ENCODE results near the gene TRIM28.
A peak's percentile ranks its signal among the peaks of the same experiment; 100 is the strongest.
"Not testable (repeated sequence)": the region's sequence is repeated elsewhere in the genome, so short reads cannot be mapped to it uniquely, and the experiment has no call there.

TRIM28 gene

DNA sequence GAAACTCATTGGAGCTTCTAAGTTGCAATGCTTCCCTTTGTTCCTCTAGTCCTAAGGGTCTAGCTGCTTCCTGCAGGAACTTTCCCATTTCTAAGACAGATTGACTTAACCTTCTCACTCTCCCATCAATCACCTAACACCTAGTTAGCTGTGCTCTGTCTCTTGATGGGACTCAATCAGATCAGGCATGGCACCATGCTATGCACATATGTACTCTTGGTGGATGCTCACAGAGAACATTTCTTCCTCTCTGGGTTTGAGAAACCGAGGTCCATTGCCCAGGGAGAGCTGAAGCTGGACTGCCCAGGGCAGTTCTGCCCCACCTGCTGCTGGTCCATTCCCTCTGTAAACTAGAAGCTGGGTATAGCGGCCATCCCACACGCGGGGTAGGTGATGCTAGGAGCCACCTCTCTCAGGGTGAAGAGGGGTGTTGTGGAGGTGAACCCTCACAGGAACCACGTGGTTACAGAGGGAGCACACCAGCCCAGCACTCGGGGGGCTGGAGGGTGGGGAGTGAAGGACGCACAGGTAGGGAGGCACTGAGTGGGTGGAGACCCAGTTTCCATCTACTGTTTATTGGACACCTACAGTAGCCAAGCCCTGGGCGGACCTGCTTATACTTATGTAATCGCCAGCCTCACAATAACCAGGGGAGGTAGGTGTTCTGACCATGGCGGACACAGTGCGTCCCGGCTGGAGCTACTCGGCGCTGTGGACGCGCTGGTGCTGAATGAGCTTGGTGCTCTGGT is 17.7 kb downstream of the TRIM28 start:
- DNase-seq (ENCODE audit: low spot score), result no peak

DNA sequence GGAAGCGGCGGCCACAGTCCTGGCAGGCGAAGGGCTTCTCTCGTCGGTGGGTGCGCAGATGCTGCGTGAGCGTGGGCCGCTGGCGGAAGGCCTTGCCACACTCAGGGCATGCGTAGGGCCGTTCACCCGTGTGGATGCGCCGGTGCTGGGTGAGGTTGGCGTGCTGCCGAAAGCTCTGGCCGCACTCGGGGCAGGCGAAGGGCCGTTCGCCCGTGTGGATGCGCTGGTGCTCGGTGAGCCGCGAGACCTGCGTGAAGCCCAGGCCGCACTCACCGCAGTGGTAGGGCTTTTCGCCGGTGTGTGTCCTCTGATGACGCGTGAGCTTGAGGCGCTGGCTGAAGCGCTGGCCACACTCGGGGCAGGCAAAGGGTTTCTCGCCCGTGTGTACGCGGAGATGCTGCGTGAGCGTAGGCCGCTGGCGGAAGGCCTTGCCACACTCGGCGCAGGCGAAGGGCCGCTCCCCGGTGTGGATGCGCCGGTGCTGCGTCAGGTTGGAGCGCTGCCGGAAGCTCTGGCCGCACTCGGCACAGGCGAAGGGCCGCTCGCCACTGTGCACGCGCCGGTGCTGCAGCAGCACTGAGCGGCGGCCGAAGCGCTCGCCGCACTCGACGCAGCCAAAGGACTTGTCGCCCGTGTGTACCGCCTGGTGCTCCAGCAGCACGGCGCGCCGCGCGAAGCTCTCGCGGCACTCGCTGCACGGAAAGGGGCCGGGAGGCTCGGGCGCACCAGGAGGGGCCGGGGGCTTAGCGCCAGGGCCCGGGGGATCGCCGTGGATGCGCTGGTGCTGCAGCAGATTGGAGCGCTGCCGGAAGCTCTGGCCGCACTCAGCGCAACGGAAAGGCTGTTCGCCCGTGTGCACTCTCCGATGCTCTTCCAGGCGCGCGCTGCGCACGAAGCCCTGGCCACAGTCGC is 18.5 kb downstream of the TRIM28 start:
- DNase-seq (ENCODE audit: low spot score), result peak; percentile 52

DNA sequence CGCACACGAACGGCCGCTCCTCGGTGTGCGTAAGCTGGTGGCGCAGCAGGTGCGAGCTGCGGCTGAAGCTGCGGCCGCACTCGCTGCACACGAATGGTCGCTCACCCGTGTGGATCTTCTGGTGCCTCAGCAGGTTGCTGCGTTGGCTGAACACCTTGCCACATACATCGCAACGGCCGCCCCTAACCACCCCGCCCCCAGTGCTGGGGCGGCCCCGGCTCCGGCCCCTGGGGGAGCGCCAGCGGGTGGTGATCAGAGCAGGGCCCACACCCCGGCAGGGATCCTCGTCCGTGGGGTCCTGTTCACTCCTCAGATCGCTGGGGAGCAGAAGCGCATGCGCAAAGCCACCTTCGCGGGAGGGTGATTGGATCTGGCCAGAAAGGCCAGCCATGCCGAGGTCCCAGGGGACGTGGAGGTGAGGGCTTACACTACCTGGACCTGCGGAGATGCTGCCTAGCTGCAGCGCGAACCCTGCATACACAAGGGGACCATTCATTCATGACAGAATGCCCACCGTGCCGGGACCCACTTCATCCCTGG is 19.2 kb downstream of the TRIM28 start:
- DNase-seq (ENCODE audit: low spot score), result peak; percentile 67

DNA sequence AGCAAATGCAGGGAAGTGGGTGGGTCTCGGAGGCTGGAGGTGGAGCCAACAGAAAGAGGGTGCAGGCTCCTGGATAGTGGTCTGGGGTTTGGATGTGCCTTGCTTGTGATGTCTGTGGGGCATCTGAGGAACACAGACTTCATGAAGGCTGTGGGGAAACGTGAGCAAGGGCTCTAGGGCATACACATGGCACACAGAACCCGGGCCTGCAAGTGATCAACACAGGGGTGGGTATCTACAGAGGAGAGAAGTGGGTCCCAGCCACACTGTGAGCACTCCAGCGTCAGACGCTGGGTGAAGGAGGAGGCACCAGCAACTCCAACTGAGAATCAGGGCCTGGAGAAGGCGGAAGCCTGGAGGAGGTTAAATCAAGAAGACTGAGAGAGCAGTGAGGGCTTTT is 20.0 kb downstream of the TRIM28 start:
- DNase-seq (ENCODE audit: low spot score), result no peak

DNA sequence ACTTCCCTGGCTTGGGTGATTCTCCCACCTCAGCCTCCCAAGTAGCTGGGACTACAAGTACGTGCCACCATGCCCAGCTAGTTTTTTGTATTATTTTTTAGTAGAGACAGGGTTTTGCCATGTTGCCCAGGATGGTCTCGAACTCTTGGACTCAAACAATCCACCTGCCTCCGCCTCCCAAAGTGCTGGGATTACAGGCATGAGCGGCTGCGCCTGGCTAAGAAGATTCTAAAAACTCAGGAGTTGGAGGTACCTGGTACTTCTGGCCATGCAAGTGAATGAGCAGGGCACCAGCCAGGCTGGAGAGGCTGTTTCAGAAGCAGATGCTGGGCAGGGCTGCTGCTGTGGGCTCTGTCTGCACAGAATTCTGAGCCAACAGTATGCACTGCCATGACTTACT is 23.1 kb downstream of the TRIM28 start:
- no peak for DNase-seq (ENCODE audit: low spot score)

DNA sequence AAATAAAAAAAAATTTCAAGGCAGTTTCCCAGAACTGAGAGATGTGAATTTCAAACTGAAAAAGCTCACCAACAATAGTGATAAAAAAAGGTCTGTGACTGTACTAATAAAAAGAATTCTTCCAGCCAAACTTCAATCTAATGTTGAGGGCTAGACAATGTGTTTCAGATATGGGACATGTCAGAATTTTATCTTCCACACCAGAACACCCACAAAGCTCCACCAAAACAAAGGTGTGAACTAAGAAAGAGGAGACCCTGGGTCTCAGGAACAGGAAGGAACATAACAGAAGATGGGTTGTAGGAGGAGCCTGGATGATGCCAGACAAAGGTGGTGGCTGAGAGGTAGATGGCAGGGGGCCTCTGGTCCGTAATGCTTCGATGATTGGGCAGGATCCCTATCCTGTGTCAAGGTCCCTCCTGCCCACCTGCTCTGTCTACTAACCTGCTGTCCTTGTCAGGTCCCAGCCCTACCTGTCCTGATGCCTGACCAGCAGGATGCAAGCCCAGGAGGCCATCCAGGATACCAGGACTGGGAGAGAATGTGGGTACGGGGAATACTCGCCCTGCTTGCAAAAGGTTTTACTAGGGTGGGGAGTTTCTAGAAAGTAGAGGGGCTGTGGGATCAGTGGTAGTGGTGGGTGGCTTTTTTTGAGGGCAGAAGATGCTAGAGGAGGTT is 24.7 kb downstream of the TRIM28 start:
- DNase-seq (ENCODE audit: low spot score), result no peak

DNA sequence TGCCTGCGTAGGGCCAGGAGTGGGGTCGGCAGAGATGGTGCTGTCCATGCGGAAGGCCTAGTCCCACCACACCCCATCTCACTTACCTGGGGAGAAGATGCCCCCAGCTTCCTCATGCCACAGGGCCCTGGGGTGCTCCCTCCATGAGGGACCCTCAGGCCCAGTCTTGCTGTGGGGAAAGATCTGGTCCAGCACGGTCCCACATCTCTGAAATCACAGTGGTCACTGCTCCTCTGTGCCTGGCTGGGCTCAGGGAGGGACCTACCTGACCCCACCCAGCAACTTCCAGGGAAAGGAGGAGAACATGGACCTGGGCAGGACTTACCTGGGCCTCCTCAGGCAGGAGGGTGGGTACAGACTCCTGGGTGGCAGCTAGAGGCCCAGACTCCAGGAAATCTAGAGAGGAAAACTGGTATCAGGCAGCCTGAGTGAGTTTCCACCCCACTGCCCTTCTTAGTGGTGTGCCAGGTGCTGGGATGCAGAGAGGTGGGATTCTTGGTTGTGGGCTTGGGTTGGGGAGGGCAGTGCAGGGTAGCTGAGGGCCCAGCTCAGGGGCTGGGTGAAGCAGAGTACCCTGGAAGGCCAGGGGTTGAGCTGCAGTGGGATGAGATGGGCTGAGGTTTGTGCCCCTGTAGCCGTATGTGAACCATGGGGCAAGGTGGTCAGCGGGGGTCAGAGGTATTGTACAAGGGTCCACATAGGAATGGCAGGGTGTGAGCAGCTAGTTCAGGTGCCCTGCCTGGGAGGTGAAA is 25.5 kb downstream of the TRIM28 start:
- no peak for DNase-seq (ENCODE audit: low spot score)

DNA sequence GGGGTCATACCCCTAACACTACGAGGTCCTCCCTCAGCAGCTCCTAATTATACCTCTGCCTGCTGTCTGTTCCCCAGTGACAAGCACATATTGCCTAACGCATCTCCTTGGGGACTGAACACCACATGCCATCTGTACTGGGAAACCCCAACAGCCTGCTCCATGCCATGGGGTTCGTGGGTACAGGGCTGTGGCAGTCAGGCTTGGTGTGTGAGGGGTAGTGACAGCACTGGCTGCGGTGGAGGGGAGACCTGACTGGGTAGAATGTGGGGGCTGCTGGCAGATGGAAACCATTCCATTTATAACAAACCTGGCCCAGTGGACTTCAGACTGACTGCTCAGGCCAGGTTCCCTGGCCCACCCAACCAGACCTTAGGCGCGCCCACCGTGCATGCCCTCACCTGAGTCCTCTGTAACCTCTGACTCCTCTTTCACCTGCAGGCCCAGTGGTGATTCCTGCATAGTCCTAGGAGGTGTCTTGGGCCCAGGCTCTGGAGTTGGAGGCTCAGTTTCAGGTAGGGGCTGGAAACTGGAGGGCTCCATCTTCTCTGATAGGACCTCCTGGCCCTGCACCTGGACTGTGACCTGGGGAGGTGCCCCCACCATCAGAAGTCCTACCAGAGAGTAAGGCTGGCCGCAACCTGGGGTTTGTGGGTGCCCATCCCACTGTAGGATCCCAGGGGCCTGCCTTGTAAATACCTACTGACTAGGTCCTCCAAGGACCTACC is 26.2 kb downstream of the TRIM28 start:
- DNase-seq (ENCODE audit: low spot score), result no peak

DNA sequence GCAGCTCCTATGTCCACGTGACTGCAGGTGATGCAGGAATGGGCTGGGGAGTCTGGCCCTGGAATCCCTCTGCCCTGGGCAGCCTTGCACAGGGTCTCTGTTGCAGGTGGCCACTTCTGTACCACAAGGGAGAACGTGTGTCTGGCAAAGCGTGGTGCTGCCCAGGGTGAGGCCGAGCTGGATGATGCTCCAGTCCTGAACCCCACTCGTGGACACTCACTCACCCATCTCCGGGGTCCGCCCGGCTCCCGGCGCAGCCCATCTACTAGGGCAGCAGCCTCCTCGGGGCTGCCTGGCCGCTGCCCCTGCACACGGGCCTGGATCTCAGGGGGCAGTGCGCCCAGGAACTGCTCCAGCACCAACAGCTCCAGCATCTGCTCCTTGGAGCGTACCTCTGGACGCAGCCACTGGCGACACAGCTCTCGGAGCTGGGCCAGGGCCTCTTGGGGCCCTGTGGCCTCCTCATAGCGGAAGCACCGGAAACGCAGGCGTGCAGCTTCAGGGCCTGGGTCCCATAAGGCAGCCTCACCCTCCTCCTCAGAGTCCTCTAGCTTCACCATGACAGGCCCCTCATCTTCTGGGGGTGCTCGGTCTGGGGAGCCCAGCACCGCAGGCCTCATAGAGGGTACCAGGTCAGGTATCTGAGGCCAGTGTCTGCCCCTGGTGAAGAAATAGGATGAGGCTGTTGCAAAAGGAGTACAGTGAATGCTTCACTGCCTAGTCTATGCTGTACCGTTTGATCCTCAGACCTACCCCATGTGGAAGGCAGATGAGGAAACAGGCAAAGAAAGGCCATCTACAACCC is 27.1 kb downstream of the TRIM28 start:
- no peak for DNase-seq (ENCODE audit: low spot score)

DNA sequence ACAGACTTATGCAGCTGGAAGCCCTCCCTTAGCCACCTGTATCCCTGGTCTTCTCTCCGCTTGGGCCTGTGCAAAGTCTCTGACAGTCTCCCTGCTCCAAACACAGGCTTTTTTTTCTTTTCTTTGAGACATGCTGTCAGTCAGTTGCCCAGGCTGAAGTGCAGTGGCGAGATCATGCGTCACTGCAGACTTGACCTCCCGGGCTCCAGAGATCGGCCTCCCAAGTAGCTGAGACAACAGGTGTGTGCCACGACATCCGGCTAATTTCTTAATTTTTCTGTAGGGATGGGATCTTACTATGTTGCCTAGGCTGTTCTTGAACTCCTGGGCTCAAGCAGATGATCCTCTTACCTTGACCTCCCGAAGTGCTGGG is 27.7 kb downstream of the TRIM28 start:
- no peak for DNase-seq (ENCODE audit: low spot score)

DNA sequence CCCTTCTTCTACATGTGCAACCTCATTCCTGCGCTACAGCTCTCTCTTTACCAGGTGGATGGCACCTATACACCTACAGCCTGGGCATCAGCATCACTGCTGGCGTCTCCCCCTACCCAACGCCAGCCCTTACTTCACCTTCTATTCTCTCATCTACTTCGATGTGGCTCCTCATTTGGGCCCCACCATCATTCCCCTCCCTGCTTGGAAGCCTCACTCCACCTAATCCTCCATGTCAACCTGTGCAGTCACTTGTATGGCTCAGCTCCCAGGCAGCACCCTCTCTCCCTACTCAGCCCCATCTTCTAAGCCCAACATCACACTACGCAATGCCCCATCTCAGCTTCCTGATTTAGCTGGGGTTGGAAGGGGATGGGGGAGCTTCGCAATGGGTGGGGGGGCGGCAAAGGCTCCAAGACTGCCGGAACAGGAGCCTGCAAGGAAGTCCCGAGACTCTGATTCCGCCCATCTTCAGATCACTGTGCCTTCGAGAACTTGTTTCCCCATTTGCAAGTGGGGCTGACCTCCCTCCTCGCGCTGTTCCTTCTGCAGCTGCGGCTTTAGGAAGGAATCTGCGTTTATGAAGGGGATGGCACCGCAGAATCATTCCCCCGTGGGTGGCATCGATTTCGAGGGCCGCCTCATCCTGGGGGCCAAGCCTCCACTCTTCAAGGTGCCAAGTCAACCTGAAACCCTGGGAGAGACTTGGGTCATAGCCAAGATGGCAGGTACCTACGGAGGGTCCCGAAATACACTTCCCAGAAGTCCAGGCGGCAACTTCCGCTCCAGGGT is 28.4 kb downstream of the TRIM28 start:
- no peak for DNase-seq (ENCODE audit: low spot score)

DNA sequence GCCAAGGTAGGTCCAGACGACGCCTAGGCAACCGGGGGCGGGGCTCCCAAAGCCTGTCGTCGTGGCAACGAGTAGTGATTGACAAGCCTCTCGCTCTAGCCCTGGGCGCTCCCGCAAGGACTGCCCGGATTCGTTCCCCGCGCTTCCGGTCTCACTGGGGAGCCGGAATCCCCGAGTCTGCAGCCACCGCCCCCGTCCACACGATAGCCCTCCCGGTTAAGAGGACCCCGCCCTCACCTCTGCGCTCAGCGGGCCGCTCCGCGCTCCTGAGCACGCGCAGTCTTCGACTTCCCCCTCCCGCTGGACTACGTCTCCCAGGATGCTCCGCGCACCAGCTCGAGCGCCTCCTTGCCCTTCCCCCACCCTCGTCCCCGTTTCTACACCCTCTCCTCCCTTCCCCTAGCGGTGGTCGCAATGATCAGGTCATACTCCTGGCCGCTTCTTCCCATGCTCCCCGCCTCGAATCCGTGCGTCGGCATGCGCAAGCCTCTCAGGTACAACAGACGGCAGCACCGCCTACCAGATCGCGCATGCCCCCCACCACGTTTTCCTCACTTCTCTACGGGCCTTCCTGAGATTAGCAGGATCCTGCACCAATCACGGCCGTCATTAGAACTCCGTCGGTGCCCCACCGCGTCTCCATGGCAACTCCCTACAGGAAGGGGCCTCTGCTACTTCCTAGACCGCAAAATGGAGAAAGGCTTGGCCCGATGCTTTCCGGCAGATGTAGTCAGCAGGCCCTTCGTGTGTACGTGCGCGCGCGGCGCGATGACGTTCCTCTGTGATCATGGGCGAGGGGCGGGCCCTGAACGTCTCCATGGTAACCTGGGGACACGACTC is 29.2 kb downstream of the TRIM28 start, which contains the start of gene MZF1:
Gene MZF1, minus strand, starts transcription at position 518 of the 840 bp plus-strand sequence. CDS start 1,946 bp downstream, outside the sequence.
- DNase-seq (ENCODE audit: low spot score), result peak; percentile 100

DNA sequence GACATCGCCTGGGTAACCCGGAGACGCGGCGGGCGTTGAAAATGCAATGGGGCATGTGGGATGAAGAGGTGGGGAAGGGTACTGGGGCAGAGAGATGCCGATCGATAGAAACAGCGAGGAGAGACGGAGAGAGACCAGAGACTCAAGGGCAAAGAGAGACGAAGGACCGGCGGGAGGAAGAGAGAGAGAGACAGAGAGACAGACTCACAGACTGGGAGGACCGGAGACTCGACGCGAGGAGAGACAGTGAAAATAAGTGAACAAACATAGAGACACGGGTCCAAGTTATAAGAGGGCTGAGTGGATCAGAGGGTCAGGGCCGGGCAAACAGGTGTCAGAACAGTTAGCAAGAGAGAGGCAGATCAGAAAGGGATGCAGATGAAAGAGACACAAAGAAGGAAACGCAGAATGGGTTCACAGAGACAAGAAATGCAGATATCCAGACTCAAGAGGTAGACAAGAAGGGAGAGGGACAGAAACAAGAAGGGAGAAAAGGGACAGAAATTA is 29.8 kb downstream of the TRIM28 start:
- DNase-seq (ENCODE audit: low spot score), result no peak

DNA sequence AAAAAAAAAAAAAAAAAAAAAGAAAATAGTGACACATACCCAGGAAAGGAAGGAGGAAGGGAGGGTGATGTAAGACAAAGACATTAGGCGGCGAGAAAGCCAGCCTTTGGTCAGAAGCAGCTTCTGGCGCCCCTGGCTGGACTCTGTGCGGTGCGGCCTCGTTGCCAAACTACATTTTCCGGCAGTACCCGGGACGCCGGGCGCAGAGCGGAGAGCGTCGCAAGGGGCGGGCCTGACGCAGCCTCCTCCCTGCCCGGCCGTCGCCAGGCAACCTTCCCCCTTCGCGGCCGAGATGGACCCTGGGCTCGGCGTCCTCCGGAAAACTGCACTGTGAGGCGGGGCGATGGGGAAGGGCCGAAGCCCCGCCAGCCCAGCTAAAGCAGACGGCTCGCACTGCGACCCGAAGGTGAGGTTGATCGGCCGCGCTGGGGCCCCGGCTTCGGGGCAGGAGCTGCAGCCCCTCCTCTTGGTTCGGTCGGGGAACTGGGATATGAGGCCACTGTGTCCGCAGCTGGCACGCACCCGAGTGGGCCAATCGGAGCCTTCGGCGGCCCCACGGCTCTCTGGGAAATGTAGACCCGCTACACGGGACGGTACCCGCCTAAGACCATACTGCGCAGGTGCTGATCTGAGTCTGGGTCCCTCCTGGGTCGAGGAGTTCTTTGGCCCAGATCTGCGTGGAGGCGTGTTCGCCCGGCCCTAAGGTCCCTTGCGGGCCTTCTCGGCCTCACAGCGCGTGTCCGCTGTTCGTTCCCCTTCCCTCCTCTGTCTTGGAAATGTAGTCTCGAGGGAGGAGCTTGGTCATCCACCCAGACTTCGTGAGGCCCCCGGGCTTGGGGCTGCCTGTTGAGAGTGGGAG is 31.5 kb downstream of the TRIM28 start:
- peak; percentile 93 for DNase-seq (ENCODE audit: low spot score)

DNA sequence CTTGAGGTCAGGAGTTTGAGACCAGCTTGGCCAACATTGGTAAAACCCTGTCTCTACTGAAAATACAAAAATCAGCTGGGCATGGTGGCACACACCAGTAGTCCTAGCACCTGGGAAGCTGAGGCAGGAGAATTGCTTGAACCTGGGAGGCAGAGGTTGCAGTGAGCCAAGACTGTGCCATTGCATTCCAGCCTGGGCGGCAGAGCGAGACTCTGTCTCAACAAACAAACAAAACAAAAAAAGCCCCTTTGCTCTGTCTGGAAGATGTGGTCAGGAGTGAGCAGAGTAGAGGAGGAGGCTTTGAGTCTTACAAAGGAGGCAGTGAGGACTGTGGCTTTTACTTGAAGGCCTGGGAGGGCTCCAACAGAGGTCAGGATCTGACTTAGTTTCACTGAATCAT is 33.7 kb downstream of the TRIM28 start:
- not testable (repeated sequence) for DNase-seq (ENCODE audit: low spot score)

DNA sequence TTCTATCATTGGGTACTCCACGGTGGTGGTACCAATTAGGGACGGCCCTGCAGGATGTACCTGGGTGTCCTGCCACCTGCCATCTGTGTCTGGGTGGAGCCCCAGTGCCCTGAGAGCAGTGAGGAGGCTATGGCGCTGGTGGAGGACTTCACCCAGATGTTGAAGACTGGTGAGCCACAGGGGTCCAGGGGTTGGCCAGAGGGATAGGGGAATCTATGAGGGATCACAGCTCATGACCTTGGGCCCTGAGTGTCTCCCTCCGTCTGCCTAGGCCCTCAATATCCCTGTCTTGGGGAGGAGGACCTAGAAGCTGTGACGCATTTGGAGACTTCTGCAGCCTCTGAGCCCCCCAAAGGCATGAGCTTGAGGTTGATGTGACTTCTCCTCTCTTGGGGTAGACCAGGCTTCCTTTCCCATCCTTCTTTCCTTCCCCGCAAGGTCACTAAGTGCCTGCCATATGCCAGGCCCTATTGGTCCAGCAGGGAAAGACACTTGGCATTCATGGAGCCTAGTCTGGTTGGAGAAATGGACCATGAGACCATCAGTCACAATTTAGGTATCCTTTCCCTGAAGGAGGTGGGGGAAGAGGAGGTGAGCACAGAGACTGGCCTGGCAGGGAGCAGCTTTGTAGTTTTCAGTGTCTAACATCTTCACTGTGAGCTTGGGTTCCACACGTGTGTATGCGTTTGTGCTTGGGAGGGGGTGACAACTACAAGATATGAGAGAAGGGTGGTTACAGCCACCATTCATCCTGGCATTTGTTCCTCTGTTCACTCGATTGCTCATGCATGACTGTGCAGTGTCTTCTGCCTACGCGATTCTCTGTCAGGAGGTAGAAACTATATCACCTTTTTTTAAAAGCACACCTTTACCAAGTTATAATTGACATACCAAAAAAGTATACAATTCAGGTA is 34.4 kb downstream of the TRIM28 start:
- DNase-seq (ENCODE audit: low spot score), result no peak
